HEK293 (cell line): ENCODE data around the gene PSMA7.

Experiments used
- CTCF ChIA-PET: fragments of 350-600 bp; formaldehyde crosslinking; extraction: SDS; loops from one replicate; lab custom pipeline; 2021; ENCODE audit warnings: antibody characterized with exemption; lab: Yijun Ruan, JAX
- POLR2A ChIA-PET: fragments of 300-600 bp; formaldehyde crosslinking; extraction: SDS; loops from one replicate; lab custom pipeline; 2020; ENCODE audit warnings: antibody characterized with exemption, inconsistent platforms; lab: Yijun Ruan, JAX
- H3K27ac ChIP-seq: fragments of 200-500 bp; sonication (Bioruptor generic); 2 replicates; pipeline ENCODE4 v1.5.1; 2014; ENCODE audit warnings: low read depth, low read length, control low read depth, inconsistent platforms; ENCODE audit errors: extremely low read depth
- H3K36me3 ChIP-seq, 2 experiments: fragments of 200-500 bp in 1 of 2; sonication (Bioruptor generic) in 1 of 2; 1 replicate in 1 of 2; 2 replicates in 1 of 2; pipeline ENCODE4 v1.5.1; 2014 to 2017; ENCODE audit warnings: inconsistent platforms in 2 of 2, low read length in 2 of 2; ENCODE audit not compliant: control insufficient read depth in 2 of 2, insufficient read depth in 1 of 2
- H3K4me1 ChIP-seq: fragments of 200-500 bp; sonication (Bioruptor generic); 2 replicates; pipeline ENCODE4 v1.5.1; 2014; ENCODE audit warnings: mild to moderate bottlenecking, low read length, inconsistent platforms; ENCODE audit not compliant: control insufficient read depth, insufficient read depth
- H3K4me3 ChIP-seq: 2 replicates; pipeline ENCODE4 v1.5.1; 2011; ENCODE audit warnings: low read depth, mild to moderate bottlenecking, control low read depth, low read length, moderate library complexity
- H3K9me3 ChIP-seq: fragments of 200-500 bp; sonication (Bioruptor generic); 2 replicates; pipeline ENCODE4 v1.5.1; 2014; ENCODE audit warnings: low read depth, low read length, inconsistent platforms; ENCODE audit not compliant: control insufficient read depth, insufficient read depth
- HOXC10 ChIP-seq: sonication (generic); formaldehyde crosslinking; IDR thresholded peaks from 2 replicates; pipeline ENCODE4 v1.8.1; 2023; ENCODE audit warnings: mild to moderate bottlenecking, missing genetic modification reagents
- MEIS1 ChIP-seq: sonication (generic); formaldehyde crosslinking; IDR thresholded peaks from 2 replicates; pipeline ENCODE4 v1.8.1; 2022; ENCODE audit warnings: missing genetic modification reagents, mild to moderate bottlenecking, borderline replicate concordance
- MYNN ChIP-seq: fragments of 450-650 bp; formaldehyde crosslinking; IDR thresholded peaks from 2 replicates; pipeline ENCODE4 v1.5.1; 2016; ENCODE audit warnings: missing biosample characterization, missing genetic modification characterization, borderline replicate concordance
- TRIM28 ChIP-seq: IDR thresholded peaks from 2 replicates; pipeline ENCODE4 v1.6.1; 2011; ENCODE audit warnings: low read length, control low read depth, borderline replicate concordance
- YY2 ChIP-seq: fragments of 450-650 bp; formaldehyde crosslinking; IDR thresholded peaks from 2 replicates; pipeline ENCODE4 v1.5.1; 2016; ENCODE audit warnings: missing biosample characterization, missing genetic modification characterization
- ZBTB1 ChIP-seq: fragments of 450-650 bp; formaldehyde crosslinking; IDR thresholded peaks from 2 replicates; pipeline ENCODE4 v1.5.1; 2016; ENCODE audit warnings: missing biosample characterization, missing genetic modification characterization
- ZFP37 ChIP-seq: fragments of 450-650 bp; formaldehyde crosslinking; IDR thresholded peaks from 2 replicates; pipeline ENCODE4 v1.5.1; 2016; ENCODE audit warnings: missing biosample characterization, missing genetic modification characterization
- ZFP69B ChIP-seq: fragments of 450-650 bp; formaldehyde crosslinking; IDR thresholded peaks from 2 replicates; pipeline ENCODE4 v1.5.1; 2016; ENCODE audit warnings: missing biosample characterization, missing genetic modification characterization
- ZNF121 ChIP-seq: fragments of 450-650 bp; formaldehyde crosslinking; IDR thresholded peaks from 2 replicates; pipeline ENCODE4 v1.5.1; 2016; ENCODE audit warnings: missing biosample characterization, missing genetic modification characterization
- ZNF133 ChIP-seq: fragments of 450-650 bp; formaldehyde crosslinking; IDR thresholded peaks from 2 replicates; pipeline ENCODE4 v1.5.1; 2016; ENCODE audit warnings: missing biosample characterization, missing genetic modification characterization
- ZNF138 ChIP-seq: fragments of 450-650 bp; formaldehyde crosslinking; IDR thresholded peaks from 2 replicates; pipeline ENCODE4 v1.5.1; 2016; ENCODE audit warnings: missing biosample characterization, missing genetic modification characterization, borderline replicate concordance
- ZNF169 ChIP-seq: fragments of 450-650 bp; formaldehyde crosslinking; IDR thresholded peaks from 2 replicates; pipeline ENCODE4 v1.5.1; 2016; ENCODE audit warnings: missing biosample characterization, missing genetic modification characterization
- ZNF221 ChIP-seq: fragments of 450-650 bp; formaldehyde crosslinking; IDR thresholded peaks from 2 replicates; pipeline ENCODE4 v1.5.1; 2017; ENCODE audit warnings: missing biosample characterization, missing genetic modification characterization, borderline replicate concordance
- ZNF248 ChIP-seq: fragments of 450-650 bp; formaldehyde crosslinking; IDR thresholded peaks from 2 replicates; pipeline ENCODE4 v1.5.1; 2017; ENCODE audit warnings: missing biosample characterization, missing genetic modification characterization
- ZNF280C ChIP-seq: fragments of 450-650 bp; formaldehyde crosslinking; IDR thresholded peaks from 2 replicates; pipeline ENCODE4 v1.5.1; 2016; ENCODE audit warnings: missing biosample characterization, missing genetic modification characterization
- ZNF350 ChIP-seq: fragments of 450-650 bp; formaldehyde crosslinking; IDR thresholded peaks from 2 replicates; pipeline ENCODE4 v1.5.0; 2017; ENCODE audit warnings: missing biosample characterization, mild to moderate bottlenecking, missing genetic modification characterization
- ZNF549 ChIP-seq: fragments of 450-650 bp; IDR thresholded peaks from 2 replicates; pipeline ENCODE4 v1.5.1; 2018; ENCODE audit warnings: missing biosample characterization, missing genetic modification characterization, mild to moderate bottlenecking, inconsistent platforms, moderate library complexity
- ZNF571 ChIP-seq: fragments of 450-650 bp; formaldehyde crosslinking; IDR thresholded peaks from 2 replicates; pipeline ENCODE4 v1.5.0; 2017; ENCODE audit warnings: missing biosample characterization, missing genetic modification characterization
- ZNF629 ChIP-seq: fragments of 450-650 bp; formaldehyde crosslinking; IDR thresholded peaks from 2 replicates; pipeline ENCODE4 v1.5.1; 2017; ENCODE audit warnings: missing biosample characterization, missing genetic modification characterization
- ZNF701 ChIP-seq: fragments of 450-650 bp; formaldehyde crosslinking; IDR thresholded peaks from 2 replicates; pipeline ENCODE4 v1.5.1; 2016; ENCODE audit warnings: missing biosample characterization, missing genetic modification characterization
- ZNF76 ChIP-seq: fragments of 450-650 bp; formaldehyde crosslinking; IDR thresholded peaks from 2 replicates; pipeline ENCODE4; 2016; ENCODE audit warnings: low read depth, missing biosample characterization, missing genetic modification characterization, borderline replicate concordance
- ZNF776 ChIP-seq: fragments of 450-650 bp; formaldehyde crosslinking; IDR thresholded peaks from 2 replicates; pipeline ENCODE4 v1.5.0; 2017; ENCODE audit warnings: missing biosample characterization, missing genetic modification characterization, borderline replicate concordance
- ZNF792 ChIP-seq: fragments of 450-650 bp; formaldehyde crosslinking; IDR thresholded peaks from 2 replicates; pipeline ENCODE4 v1.5.1; 2016; ENCODE audit warnings: missing biosample characterization, missing genetic modification characterization
- TF ChIP-seq, protein P1 (sequence below): fragments of 450-650 bp; formaldehyde crosslinking; IDR thresholded peaks from 2 replicates; pipeline ENCODE4 v1.5.1; 2016; ENCODE audit warnings: missing biosample characterization, missing genetic modification characterization
- TF ChIP-seq, protein P2 (sequence below): fragments of 450-650 bp; formaldehyde crosslinking; IDR thresholded peaks from 2 replicates; pipeline ENCODE4 v1.5.1; 2016; ENCODE audit warnings: missing biosample characterization, missing genetic modification characterization
- TF ChIP-seq, protein P3 (sequence below): fragments of 450-650 bp; formaldehyde crosslinking; IDR thresholded peaks from 2 replicates; pipeline ENCODE4 v1.5.1; 2017; ENCODE audit warnings: missing biosample characterization, missing genetic modification characterization
- TF ChIP-seq, protein P4 (sequence below): fragments of 450-650 bp; formaldehyde crosslinking; IDR thresholded peaks from 2 replicates; pipeline ENCODE4 v1.5.1; 2017; ENCODE audit warnings: missing biosample characterization, missing genetic modification characterization

PSMA7 gene

DNA sequence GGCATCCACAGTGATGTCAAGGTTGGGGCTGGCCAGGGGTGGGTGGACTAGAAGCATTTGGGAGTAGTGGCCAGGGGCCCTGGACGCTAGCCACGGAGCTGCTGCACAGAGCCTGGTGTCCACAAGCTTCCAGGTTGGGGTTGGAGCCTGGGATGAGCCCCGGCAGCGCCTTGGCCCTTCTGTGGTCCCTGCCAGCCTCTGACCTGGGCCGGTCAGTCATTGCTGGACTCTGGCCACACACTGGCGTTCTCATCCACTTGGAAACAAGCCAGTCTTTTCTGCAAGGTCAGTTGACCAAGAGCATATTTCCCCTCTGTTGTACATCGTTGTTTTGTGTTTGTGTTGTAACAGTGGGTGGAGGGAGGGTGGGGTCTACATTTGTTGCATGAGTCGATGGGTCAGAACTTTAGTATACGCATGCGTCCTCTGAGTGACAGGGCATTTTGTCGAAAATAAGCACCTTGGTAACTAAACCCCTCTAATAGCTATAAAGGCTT lies 8.4 kb downstream of the PSMA7 start:
- CTCF ChIA-PET: interaction anchor here (0.6 to 3.5 kb wide), 4 partner anchors 9 to 126 kb away, joined by 3 to 33 read pairs (median 14); no protein-coding TSS in a partner anchor
- Histone ChIP-seq H3K4me3 (no peak overlapping the region), H3K9me3 (no peaks in the 10 kb centered on the region), H3K4me1 (no peaks in the 10 kb centered on the region), H3K27ac (no peak overlapping the region), H3K36me3 (peaks cover 14 to 99% of the 10 kb centered on the region in 2 experiments)
- TF ChIP-seq ZNF138 (tag by site-specific recombination) (no peak), ZFP37 (tag by site-specific recombination) (no peak), ZNF350 (no peak), ZNF221 (tag by site-specific recombination) (no peak), ZNF248 (no peak), ZNF169 (tag by site-specific recombination) (no peak), ZNF571 (tag by site-specific recombination) (no peak), ZNF76 (tag by site-specific recombination) (no peak), YY2 (tag by site-specific recombination) (no peak), ZNF629 (no peak), ZBTB1 (tag by site-specific recombination) (no peak)
- TF ChIP-seq, protein P1, sequence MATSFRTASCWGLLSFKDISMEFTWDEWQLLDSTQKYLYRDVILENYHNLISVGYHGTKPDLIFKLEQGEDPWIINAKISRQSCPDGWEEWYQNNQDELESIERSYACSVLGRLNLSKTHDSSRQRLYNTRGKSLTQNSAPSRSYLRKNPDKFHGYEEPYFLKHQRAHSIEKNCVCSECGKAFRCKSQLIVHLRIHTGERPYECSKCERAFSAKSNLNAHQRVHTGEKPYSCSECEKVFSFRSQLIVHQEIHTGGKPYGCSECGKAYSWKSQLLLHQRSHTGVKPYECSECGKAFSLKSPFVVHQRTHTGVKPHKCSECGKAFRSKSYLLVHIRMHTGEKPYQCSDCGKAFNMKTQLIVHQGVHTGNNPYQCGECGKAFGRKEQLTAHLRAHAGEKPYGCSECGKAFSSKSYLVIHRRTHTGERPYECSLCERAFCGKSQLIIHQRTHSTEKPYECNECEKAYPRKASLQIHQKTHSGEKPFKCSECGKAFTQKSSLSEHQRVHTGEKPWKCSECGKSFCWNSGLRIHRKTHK: no peak
- POLR2A ChIA-PET: interaction anchor here (0.6 to 3.5 kb wide), 5 partner anchors 8 to 164 kb away, joined by 3 to 15 read pairs (median 6); partner anchors contain the start of gene TAF4

- Histone ChIP-seq H3K36me3 (peaks cover 14 to 99% of the 10 kb centered on the region in 2 experiments), H3K4me1 (no peaks in the 10 kb centered on the region)
- POLR2A ChIA-PET: interaction anchor here (3.5 kb wide), 1 partner anchor 67 kb away, joined by 15 read pairs; the partner anchor contains the start of gene TAF4
- TF ChIP-seq, protein P2, sequence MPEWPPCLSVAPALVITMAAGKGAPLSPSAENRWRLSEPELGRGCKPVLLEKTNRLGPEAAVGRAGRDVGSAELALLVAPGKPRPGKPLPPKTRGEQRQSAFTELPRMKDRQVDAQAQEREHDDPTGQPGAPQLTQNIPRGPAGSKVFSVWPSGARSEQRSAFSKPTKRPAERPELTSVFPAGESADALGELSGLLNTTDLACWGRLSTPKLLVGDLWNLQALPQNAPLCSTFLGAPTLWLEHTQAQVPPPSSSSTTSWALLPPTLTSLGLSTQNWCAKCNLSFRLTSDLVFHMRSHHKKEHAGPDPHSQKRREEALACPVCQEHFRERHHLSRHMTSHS: no peak
- TF ChIP-seq TRIM28 (no peak), MEIS1 (no peak), HOXC10 (CRISPR knock-in tag) (no peak), ZNF248 (no peak), MYNN (tag by site-specific recombination) (no peak), ZNF549 (tag by site-specific recombination) (no peak), ZNF776 (tag by site-specific recombination) (no peak), ZNF701 (tag by site-specific recombination) (no peak), ZFP69B (tag by site-specific recombination) (no peak), ZNF121 (tag by site-specific recombination) (no peak), ZNF133 (tag by site-specific recombination) (no peak), ZNF280C (tag by site-specific recombination) (no peak), ZNF792 (tag by site-specific recombination) (no peak)
- TF ChIP-seq, protein P3, sequence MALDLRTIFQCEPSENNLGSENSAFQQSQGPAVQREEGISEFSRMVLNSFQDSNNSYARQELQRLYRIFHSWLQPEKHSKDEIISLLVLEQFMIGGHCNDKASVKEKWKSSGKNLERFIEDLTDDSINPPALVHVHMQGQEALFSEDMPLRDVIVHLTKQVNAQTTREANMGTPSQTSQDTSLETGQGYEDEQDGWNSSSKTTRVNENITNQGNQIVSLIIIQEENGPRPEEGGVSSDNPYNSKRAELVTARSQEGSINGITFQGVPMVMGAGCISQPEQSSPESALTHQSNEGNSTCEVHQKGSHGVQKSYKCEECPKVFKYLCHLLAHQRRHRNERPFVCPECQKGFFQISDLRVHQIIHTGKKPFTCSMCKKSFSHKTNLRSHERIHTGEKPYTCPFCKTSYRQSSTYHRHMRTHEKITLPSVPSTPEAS (tag by site-specific recombination): no peak
- TF ChIP-seq, protein P4, sequence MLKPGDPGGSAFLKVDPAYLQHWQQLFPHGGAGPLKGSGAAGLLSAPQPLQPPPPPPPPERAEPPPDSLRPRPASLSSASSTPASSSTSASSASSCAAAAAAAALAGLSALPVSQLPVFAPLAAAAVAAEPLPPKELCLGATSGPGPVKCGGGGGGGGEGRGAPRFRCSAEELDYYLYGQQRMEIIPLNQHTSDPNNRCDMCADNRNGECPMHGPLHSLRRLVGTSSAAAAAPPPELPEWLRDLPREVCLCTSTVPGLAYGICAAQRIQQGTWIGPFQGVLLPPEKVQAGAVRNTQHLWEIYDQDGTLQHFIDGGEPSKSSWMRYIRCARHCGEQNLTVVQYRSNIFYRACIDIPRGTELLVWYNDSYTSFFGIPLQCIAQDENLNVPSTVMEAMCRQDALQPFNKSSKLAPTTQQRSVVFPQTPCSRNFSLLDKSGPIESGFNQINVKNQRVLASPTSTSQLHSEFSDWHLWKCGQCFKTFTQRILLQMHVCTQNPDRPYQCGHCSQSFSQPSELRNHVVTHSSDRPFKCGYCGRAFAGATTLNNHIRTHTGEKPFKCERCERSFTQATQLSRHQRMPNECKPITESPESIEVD (tag by site-specific recombination): no peak
- TF ChIP-seq, all 188 proteins: peak for 0
- H3K4me3 ChIP-seq: no peak overlapping the region
- no peak overlapping the region for H3K27ac ChIP-seq
- CTCF ChIA-PET: interaction anchor here (0.6 to 3.1 kb wide), 2 partner anchors 8 kb away, joined by 3 to 20 read pairs; no protein-coding TSS in a partner anchor
- no peaks in the 10 kb centered on the region for H3K9me3 ChIP-seq
Measured at GRCh38 chr20:62133864-62134263, 9.3 kb downstream of the PSMA7 start.
